Nephron (organoid): ENCODE results near the gene WRNIP1.

Experiments used
- H3K27ac Mint-ChIP-seq, 3 experiments: 2 replicates each; pipeline ENCODE4 v1.8.0; 2020; ENCODE audit warnings: mixed read lengths in 3 of 3, mild to moderate bottlenecking in 2 of 3, moderate library complexity in 1 of 3
- H3K27me3 Mint-ChIP-seq: 2 replicates; pipeline ENCODE4 v1.8.0; 2021; ENCODE audit warnings: low read depth, mild to moderate bottlenecking, moderate library complexity, mixed read lengths
- H3K36me3 Mint-ChIP-seq: 2 replicates; pipeline ENCODE4 v1.8.0; 2020; ENCODE audit warnings: low read depth, mixed read lengths
- H3K4me1 Mint-ChIP-seq: 2 replicates; pipeline ENCODE4 v1.8.0; 2020; ENCODE audit warnings: mixed read lengths
- H3K4me3 Mint-ChIP-seq, 3 experiments: 2 replicates each; pipeline ENCODE4 v1.8.0; 2020; ENCODE audit warnings: mild to moderate bottlenecking in 3 of 3, mixed read lengths in 3 of 3, moderate library complexity in 2 of 3
- H3K9me3 Mint-ChIP-seq: 2 replicates; pipeline ENCODE4 v1.8.0; 2020; ENCODE audit warnings: mixed read lengths
- CTCF ChIP-seq, 3 experiments: fragments of 200-600 bp; sonication (generic); IDR thresholded peaks; one replicate each; pipeline ENCODE4 v1.5.0; 2021; ENCODE audit warnings: antibody characterized with exemption in 3 of 3; ENCODE audit not compliant: unreplicated experiment in 3 of 3

WRNIP1 gene

GRCh38 chr6:2771079-2771478, 5.9 kb downstream of the WRNIP1 start:
- H3K36me3 Mint-ChIP-seq = peaks cover 41% of the 10 kb centered on the region
- no peak for TF ChIP-seq CTCF (IDR thresholded peaks at IDR 0.05; ENCODE audit: unreplicated experiment in 3 of 3)
- no peaks in the 10 kb centered on the region for H3K27me3 Mint-ChIP-seq
- no peaks in the 10 kb centered on the region for H3K9me3 Mint-ChIP-seq
- H3K4me1 Mint-ChIP-seq = peaks cover 65% of the 10 kb centered on the region
- peak overlapping the region in 2 of 3 experiments; percentile 46 to 73 for H3K4me3 Mint-ChIP-seq
- peak overlapping the region in 1 of 3 experiments; percentile 10 for H3K27ac Mint-ChIP-seq

- H3K36me3 Mint-ChIP-seq = peaks cover 45% of the 10 kb centered on the region
- no peak overlapping the region for H3K4me3 Mint-ChIP-seq
- TF ChIP-seq CTCF (IDR thresholded peaks at IDR 0.05; ENCODE audit: unreplicated experiment in 3 of 3) = no peak
- peak overlapping the region in 1 of 3 experiments; percentile 38 for H3K27ac Mint-ChIP-seq
- H3K9me3 Mint-ChIP-seq = no peaks in the 10 kb centered on the region
- peaks cover 59% of the 10 kb centered on the region for H3K4me1 Mint-ChIP-seq
- no peaks in the 10 kb centered on the region for H3K27me3 Mint-ChIP-seq
Observed at GRCh38 chr6:2772840-2773239, 7.6 kb downstream of the WRNIP1 start.

GRCh38 chr6:2773449-2773848, 8.3 kb downstream of the WRNIP1 start:
- Mint-ChIP-seq H3K27ac (no peak overlapping the region), H3K4me3 (no peak overlapping the region), H3K27me3 (no peaks in the 10 kb centered on the region), H3K9me3 (no peaks in the 10 kb centered on the region), H3K36me3 (peaks cover 42% of the 10 kb centered on the region), H3K4me1 (peaks cover 57% of the 10 kb centered on the region)
- no peak for TF ChIP-seq CTCF (IDR thresholded peaks at IDR 0.05; ENCODE audit: unreplicated experiment in 3 of 3)

GRCh38 chr6:2775003-2775402, 9.8 kb downstream of the WRNIP1 start:
- no peak overlapping the region for H3K4me3 Mint-ChIP-seq
- no peak for TF ChIP-seq CTCF (IDR thresholded peaks at IDR 0.05; ENCODE audit: unreplicated experiment in 3 of 3)
- H3K4me1 Mint-ChIP-seq = peaks cover 64% of the 10 kb centered on the region
- peaks cover 49% of the 10 kb centered on the region for H3K36me3 Mint-ChIP-seq
- H3K27ac Mint-ChIP-seq = no peak overlapping the region
- H3K9me3 Mint-ChIP-seq = no peaks in the 10 kb centered on the region
- no peaks in the 10 kb centered on the region for H3K27me3 Mint-ChIP-seq

- no peak for TF ChIP-seq CTCF (IDR thresholded peaks at IDR 0.05; ENCODE audit: unreplicated experiment in 3 of 3)
- Mint-ChIP-seq H3K27ac (no peak overlapping the region), H3K27me3 (no peaks in the 10 kb centered on the region), H3K4me3 (no peak overlapping the region), H3K36me3 (peaks cover 56% of the 10 kb centered on the region), H3K9me3 (no peaks in the 10 kb centered on the region), H3K4me1 (peaks cover 67% of the 10 kb centered on the region)
Observed at GRCh38 chr6:2777249-2777648, 12.1 kb downstream of the WRNIP1 start.

- peak overlapping the region; percentile 41 to 63 (median 61) for H3K27ac Mint-ChIP-seq
- no peaks in the 10 kb centered on the region for H3K9me3 Mint-ChIP-seq
- H3K4me3 Mint-ChIP-seq = no peak overlapping the region
- no peaks in the 10 kb centered on the region for H3K27me3 Mint-ChIP-seq
- no peak for TF ChIP-seq CTCF (IDR thresholded peaks at IDR 0.05; ENCODE audit: unreplicated experiment in 3 of 3)
- peaks cover 76% of the 10 kb centered on the region for H3K4me1 Mint-ChIP-seq
- peaks cover 53% of the 10 kb centered on the region for H3K36me3 Mint-ChIP-seq
Observed at GRCh38 chr6:2780102-2780737, 15.0 kb downstream of the WRNIP1 start.
